NCI-H1105 treated with DMSO at 0.1 percent for 48 hours (cell line): ENCODE results near the gene C2orf92.
"Not testable (repeated sequence)": the region's sequence is repeated elsewhere in the genome, so short reads cannot be mapped to it uniquely, and the experiment has no call there.

Experiments used
- DNase-seq: peaks from one replicate; lab custom pipeline; 2025; lab: John Stamatoyannopoulos, UW

C2orf92 gene

DNA sequence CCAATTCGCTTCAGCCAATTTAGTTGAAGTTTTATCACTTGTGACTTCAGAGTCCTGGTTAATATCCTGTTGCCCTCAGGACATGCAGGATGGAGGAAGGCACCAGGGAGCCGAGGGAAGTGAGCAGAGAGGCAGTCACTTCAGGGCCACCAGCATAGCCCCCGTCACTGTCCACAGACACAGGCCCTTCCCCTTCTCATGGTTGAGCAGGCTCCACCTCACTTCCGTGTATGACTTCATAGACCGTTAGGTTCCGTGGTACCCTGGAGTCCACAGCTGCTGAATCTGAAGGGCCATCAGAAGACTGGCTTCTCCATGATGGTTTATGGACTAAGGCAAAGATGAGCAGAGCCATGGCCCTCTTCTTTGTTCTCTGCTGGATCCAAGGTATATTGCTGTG, at the start of gene C2orf92:
C2orf92 (plus strand) TSS at position 266 of the 400 bp plus-strand sequence; CDS start at position 342, 76 bp downstream.
- DNase-seq: no peak

GRCh38 chr2:97620492-97620891, 49.0 kb upstream of the C2orf92 start:
- not testable (repeated sequence) for DNase-seq

DNA sequence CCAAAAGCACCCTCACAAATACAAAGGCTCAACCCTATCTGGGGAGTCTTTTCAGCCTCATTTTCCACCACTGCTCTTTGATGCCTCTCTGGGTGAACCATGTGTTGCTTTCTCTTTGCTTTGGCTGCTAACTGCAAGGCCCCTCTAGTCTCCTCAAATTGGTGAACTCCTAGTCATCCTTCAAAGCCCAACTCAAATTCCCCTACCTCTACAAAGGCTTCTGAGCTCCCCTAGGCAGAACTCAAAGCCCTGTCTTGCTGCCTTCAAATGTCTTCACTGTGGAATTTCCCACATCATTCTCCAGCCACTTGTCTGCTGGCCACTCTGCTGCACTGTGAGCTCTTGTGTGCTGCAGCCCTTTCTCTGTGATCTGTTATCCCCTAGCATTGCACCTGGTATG, 46.5 kb upstream of the C2orf92 start:
- not testable (repeated sequence) for DNase-seq

- DNase-seq: not testable (repeated sequence)
Observed at GRCh38 chr2:97625354-97626048, 44.0 kb upstream of the C2orf92 start.

GRCh38 chr2:97626049-97626430, 43.5 kb upstream of the C2orf92 start:
- not testable (repeated sequence) for DNase-seq

GRCh38 chr2:97644023-97644717, 25.3 kb upstream of the C2orf92 start:
- DNase-seq: no peak

- DNase-seq: no peak
Observed at GRCh38 chr2:97645112-97645694, 24.3 kb upstream of the C2orf92 start.

- peak; percentile 95 for DNase-seq
Observed at GRCh38 chr2:97645695-97646629, 23.6 kb upstream of the C2orf92 start, which contains the start of gene COX5B. Gene COX5B (plus strand): TSS chr2:97646062. CDS start chr2:97646087, 25 bp downstream.

GRCh38 chr2:97646977-97647376, 22.5 kb upstream of the C2orf92 start:
- no peak for DNase-seq

DNA sequence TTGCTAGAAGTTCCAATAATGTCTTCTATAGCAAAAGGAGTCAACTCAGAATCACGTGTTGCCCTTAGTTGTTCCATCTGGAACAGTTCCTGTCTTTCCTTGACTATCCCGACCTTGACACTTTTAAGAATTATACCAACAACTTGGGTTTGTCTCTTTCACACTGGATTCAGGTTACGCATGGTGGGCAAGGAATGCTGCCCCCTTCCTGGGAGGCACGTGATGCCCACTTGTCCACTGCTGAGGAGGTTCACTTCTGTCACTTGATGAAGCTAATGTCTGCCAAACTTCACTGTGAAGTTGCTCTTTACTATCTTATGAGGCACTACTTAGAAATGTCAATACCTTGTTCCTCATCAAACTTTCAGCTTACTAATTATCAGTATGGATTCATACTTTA, 18.4 kb upstream of the C2orf92 start:
- DNase-seq: no peak

GRCh38 chr2:97653473-97653872, 16.0 kb upstream of the C2orf92 start:
- DNase-seq: no peak

DNA sequence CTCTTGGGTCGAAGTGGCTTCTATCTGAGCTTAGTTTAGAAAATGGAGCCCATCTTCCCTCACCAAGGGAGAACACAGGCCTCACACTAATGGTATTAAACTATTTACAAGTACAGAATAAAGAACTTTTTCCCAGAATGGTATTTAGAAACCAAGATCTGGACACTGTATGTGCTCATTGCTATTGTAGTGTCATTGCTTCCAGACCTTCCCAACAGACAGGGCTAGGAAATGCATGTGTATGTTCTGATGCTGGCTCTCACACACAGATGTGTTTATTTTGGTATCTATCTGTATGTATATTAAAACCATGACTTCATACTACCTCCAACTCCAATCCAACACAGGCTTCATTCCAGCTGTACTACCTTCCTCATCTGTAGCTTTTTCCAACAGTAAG, 15.6 kb upstream of the C2orf92 start:
- no peak for DNase-seq

- DNase-seq: no peak
Observed at GRCh38 chr2:97654309-97654708, 15.2 kb upstream of the C2orf92 start.

- DNase-seq: no peak
Observed at GRCh38 chr2:97654791-97655190, 14.7 kb upstream of the C2orf92 start.

DNA sequence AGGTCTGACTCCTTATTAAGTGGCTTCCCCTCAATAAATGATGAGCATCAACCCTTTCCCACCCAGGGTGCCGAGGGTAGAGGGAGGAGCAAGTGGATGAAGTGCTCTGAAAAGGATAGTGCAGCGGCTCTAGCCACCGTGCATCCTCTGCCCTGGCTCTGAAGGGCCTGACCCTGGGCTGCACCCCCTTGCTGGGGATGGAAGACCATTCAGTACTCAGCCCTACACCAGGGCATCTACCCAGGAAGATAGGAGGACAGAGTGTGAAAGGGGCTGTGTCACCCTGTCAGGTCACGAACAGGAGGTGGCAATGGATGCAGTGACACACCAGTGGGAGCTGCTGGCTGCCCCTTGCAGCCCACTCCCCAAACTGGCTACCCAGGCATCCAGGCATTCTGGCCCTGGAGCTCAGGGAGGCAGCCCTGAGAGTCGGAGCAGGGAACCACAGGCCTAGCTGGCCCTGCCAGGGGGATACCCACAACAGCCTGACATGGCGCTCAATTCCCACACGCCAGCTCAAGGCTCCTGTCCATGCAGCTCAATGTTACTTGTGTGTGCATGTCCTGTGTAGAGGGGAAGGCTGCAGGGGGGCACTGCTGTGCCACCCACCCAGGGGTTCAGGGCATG, 13.3 kb upstream of the C2orf92 start:
- no peak for DNase-seq

DNA sequence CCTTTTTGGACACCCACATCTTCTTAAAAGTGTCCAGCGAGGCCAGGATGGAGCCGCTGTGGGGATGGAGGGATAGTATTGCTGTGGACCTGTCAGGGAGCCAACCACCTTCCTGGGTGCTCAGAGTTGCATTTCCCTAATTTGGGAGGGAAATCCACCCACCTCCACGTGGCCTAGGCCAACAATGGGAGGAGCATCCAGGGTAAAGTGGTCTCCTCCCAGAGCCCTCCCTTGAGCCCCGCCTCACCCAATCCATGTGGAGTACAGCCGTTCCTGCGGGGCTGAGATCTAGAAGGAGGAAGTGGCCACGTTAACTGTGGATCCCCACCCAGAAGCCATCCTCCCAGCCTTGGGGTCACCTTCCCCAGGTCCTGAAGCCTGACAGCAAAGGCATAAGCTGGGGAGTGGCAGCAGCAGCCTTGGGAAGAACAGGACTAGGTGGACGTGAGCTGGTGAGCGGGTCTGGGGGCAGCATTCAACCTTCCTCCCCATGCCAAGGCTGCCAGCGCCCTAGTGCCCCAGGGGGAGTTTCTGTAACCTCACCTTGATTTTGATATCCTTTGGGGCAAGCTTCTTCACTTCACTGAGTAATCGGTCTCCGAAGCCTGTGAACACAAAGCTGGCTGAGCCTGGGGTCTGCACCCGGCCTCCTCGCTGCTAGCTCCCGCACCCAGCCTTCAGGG, 12.5 kb upstream of the C2orf92 start:
- no peak for DNase-seq

GRCh38 chr2:97657986-97658690, 11.4 kb upstream of the C2orf92 start:
- no peak for DNase-seq

- no peak for DNase-seq
Observed at GRCh38 chr2:97658691-97659157, 10.8 kb upstream of the C2orf92 start.

GRCh38 chr2:97659256-97660043, 10.1 kb upstream of the C2orf92 start:
- DNase-seq: no peak
